Central memory CD4-positive, alpha-beta T cell (primary cell): Measurements from ENCODE around the gene KLHL36.
A peak's percentile ranks its signal among the peaks of the same experiment; 100 is the strongest.

Experiments
- DNase-seq: peaks from one replicate; pipeline ENCODE4 v3.0.0; 2022

KLHL36 gene

DNA sequence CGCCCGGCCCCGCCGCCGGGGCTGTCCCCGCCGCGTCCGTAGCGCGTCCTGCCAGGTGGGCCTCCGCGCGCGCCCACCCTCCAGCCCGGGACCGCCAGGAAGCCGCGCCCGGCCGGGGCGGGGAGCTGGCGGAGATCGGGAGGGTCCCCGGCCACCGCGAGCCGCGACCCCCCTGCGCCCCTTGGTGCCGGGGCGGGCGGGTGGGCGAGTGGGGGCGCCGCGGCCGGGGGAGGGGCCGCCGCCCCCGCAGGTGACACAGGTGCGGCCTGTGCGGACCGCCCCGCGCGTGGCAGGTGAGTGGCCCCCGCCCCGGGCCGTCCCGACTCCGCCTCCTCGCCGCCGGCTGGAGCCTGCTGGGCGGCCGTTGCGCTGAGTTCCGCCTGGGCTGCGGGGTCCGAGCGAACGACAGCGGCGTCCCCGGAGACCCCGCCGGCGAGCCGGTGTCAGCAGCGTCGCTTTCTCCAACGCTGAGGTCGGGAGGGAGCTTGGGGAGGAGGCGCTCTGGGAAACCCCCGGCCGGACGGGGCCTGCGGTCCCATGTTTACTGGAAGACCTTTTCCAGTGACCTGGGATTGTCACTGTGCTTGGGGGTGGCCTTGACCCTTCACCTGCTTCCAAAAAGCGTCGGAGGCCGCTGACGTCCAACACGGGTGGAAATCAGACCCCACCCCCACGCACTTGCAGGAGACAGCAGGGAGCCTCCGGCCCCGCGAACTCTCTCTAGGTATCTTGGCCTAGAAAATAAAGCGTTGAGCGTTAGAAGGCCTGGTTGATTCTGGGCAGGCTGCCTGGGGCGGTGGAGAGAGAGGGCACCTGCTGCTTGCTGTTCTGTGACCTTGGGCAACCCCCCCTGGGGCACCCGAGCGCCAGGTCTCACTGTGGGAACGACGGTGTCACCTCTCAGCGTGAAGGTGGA is 542 bp downstream of the KLHL36 start:
- DNase-seq = peak; percentile 35

DNA sequence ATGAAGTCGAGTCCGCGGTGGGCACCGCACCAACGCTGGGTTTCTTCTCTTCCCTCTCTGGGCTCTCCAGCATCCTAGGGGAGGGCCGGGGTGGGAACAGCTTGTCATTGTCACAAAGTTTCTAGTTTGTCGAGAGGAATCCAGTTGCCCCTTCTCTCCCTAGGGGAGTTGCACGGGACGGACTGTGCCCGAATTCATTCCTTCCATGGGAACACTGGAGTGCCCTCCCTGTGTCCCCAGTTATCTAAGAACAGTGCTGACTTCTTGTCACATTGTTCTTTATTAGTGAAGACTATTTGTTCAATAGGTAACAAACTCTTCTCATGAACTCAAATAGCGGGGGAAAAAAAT is 1.2 kb downstream of the KLHL36 start:
- no peak for DNase-seq

DNA sequence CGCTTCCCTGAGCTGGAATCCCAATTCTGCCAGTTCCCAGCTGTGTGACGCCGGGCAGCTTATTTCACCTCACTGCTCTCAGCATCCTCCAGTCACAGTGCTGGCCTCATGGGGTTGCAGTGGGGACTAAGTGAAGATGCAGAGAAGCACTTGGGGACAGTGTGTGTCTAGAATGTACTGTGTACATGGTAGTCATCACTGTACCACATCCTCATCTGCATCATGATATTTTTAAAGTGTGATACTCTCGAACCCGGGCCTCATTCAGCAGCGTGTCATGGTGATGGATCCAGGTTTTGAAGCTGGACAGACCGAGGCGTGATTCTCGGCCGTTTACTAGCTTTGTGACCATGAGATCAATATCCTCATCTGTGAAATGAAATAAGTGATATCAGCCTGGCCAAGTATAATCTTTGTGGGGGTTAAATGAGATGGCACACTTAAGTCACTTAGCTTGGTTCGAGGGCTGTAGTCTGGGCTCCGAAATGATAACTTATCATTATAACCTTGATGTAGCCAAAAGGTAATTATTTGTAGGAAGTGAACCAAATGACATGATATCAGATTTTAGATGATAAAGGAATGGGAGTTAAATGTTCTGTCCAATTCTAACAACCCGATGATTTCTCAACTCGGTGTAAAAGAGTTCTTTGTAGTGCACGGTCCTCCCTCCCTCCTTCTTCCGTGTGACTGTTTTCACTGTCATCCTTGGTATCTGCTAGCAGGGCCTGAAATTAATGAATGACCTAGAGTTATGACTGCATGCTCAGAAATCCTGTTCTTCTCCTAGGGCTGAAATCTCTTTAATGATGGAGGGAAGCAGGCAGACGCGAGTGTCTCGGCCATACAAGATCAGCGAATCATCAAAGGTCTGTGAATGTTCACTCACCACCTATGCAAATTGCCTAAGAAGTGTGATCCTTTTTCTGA is 2.0 kb downstream of the KLHL36 start:
- no peak for DNase-seq

DNA sequence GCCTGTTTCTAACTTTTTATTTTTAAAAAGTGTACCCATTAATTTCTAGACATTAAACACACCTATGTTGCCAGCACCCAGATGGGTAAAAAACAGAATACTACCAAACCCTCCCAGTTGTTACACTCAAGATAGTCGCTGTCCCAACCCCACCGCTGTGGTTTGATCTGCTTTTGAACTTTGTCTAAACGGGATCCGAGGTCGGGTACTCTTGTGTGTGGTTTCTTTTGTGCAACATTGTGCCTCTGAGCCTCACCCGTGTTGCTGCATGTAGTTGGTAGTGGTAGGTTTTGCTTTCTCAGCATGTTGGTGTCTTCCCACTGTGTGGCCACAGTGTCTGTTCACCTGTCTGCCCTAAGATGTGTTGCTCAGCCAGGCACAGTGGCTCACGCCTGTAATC is 4.3 kb downstream of the KLHL36 start:
- DNase-seq = peak; percentile 60

DNA sequence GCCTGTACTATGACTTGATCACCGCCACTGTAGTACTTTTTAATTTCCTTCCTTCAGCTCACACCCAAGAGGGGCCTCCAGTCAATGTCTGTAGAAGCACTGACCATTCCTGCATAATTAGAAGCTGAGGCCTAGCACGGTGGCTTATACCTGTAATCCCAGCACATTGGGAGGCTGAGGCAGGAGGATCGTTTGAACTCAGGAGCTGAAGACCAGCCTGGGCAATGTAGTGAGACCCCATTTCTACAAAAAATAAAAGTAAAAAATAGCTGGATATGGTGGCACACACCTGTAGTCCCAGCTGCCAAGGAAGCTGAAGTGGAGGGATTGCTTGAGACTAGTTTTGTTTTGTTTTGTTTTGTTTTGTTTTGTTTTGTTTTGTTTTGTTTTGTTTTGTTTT is 5.9 kb downstream of the KLHL36 start:
- no peak for DNase-seq

DNA sequence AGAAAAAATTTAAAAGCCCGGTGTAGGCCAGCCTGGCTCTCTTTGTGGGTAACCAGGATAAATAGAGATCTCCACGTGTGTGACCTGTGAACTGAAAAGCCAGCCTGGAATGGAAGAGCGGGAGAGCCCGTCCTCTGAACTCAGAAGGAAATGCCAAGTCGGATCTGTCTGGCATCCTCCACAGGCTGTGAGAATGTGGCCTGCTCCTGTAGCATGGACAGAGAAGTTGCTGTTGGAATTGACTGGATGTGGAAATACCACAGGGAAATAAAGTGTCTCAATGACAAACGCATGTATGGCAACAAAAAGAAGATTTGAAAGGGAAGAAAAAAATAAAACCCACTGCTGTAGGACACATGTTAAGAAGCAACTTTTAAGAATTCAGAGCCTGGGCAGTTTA is 6.7 kb downstream of the KLHL36 start:
- DNase-seq = no peak

DNA sequence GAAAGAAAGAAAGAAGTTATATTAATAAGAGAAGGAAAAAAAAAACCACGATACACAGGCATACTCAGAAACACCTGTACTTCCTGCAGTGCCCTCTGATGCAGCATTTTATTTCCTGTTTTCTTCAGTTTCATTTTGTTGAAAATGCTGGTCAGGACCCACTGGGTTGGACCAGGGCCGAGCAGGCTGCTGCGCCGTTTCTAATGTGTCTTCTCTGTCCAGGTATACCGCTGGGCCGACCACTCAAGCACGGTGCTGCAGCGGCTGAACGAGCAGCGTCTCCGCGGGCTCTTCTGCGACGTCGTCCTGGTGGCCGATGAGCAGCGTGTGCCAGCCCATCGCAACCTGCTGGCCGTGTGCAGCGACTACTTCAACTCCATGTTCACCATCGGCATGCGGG is 8.3 kb downstream of the KLHL36 start:
- DNase-seq = no peak

DNA sequence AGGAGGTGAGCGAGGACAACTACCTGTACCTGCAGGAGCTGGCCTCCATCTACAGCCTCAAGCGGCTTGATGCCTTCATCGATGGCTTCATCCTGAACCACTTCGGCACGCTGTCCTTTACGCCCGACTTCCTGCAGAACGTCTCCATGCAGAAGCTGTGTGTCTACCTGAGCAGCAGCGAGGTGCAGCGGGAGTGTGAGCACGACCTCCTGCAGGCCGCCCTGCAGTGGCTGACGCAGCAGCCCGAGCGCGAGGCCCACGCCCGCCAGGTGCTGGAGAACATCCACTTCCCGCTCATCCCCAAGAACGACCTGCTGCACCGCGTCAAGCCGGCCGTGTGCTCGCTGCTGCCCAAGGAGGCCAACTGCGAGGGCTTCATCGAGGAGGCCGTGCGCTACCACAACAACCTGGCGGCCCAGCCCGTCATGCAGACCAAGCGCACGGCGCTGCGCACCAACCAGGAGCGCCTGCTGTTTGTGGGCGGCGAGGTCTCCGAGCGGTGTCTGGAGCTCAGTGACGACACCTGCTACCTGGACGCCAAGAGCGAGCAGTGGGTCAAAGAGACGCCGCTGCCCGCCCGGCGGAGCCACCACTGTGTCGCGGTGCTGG is 9.0 kb downstream of the KLHL36 start:
- DNase-seq = no peak

DNA sequence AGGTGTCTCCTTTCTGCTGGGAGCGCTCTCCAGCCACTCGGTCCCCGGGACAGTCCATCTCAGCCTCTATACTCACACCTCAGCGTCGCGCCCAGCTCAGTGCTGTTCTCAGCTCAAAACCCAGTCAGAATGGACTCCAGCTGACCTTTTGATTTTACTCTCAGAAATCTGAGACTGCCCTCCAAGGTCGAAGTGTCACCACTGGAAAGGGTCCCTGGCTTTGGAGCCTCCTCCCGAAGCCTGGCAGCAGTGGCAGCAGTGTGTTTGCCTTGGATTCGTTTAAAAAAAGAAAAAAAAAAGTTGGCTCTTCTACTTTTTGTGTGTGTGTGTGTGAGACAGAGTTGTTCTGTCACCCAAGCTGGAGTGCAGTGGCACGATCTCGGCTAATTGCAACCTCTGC is 10.4 kb downstream of the KLHL36 start:
- no peak for DNase-seq

DNA sequence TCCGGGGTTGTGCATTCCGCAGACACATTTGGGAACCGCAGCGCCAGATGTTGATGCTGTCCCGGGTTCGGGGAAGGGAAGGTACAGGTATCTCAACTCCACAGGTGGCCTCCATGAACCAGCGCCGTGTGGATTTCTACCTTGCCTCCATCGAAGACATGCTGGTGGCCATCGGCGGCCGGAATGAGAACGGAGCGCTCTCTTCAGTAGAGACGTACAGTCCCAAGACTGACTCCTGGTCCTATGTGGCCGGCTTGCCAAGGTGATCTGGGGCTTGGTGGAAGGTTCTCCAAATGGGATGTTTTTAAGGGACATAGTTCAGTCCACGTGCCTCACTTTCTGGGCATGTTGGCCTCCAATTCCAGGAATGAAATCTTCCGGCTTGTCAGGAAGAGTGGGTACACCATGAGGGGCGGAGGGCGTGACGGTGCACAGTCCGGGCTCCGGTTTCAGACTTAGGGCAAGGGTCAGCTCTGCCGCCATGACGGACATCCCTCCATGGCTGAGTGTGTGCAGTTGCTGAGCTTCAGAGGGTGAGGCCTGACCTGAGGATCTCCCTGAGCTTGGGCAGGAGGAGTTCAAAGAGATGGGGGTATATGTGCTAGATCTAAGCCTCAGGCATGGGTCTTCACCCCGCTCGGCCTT is 11.5 kb downstream of the KLHL36 start:
- DNase-seq = no peak

DNA sequence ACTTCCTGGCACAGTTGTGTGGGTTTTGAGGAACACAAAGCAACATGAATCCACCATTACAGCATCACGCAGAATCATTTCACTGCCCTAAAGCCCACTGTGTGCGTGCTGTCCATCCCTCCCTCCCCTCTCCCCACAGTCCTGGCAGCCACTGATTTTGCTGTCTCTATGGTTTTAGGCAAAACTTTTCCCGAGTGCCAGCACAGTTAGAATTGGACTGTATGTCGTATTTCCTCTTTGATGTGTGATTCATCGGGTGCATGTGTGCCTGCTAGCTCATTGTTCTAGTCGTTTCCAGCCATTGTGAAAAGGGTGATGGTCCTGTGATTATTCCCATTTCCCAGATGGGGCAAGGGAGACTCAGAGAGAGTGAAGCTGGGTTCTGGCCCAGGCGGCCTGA is 12.7 kb downstream of the KLHL36 start:
- DNase-seq = no peak

DNA sequence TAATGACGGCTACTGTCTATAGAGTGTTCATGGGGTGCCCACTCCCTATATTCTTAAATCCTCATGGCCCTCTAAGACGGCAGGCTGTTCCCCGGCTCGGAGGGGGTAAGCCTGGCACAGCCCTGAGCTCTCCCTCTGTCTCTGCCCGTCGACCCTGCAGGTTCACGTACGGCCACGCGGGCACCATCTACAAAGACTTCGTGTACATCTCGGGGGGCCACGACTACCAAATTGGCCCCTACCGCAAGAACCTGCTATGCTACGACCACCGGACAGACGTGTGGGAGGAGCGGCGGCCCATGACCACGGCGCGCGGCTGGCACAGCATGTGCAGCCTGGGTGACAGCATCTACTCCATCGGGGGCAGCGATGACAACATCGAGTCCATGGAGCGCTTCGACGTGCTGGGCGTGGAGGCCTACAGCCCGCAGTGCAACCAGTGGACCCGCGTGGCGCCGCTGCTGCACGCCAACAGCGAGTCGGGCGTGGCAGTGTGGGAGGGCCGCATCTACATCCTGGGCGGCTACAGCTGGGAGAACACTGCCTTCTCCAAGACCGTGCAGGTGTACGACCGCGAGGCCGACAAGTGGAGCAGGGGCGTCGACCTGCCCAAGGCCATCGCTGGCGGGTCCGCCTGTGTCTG is 13.2 kb downstream of the KLHL36 start:
- DNase-seq = no peak

DNA sequence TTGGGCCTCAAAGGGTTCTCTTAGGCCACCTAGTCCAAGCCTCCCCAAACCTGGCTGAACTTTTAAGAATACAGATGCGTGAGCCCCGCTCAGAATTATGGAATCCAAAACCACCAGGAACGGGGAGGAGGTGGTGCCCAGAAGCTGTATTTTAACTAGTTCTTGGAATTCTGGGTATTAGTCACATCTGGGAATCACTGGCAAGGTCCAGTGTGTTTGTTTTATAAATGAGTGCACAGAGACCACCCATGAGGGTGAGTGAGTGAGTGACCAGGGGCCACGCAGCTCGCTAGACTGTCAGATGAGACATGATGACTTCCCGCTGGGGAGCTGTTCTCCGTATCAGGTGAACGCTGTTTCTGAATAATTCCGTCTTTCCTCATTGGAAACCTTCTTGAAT is 14.2 kb downstream of the KLHL36 start:
- DNase-seq = no peak

DNA sequence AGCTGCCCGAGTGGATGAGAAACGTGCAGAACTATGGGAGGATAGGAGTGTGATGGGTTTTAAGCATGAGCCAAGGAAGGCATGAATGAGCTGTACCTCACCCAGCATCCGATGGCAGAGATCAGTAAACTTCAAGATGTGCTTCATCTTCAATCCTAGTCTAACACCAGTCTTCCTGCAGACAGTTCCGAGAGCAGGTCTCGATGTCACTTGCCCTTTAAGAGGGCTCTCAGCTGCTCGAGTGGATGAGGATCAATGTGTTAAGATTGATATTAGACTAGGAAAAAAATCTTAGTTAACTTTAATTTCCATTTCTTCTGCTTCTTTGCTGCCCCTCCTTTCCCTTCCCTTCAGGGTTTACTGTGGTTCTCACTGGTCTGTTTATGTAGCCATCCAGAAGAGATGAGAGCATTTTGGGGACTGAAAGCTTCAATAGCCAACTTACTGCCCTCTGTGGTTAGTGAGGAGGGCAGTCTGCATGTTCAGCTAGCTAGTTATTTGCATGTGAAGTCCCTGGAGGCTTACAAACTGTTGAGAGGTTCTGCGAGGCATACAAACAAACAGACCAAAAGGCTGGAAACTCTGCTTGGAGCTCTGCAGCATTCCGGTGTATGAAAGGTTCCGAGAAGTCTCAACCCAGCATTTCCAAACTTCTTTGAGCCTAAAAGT is 15.3 kb downstream of the KLHL36 start:
- no peak for DNase-seq

DNA sequence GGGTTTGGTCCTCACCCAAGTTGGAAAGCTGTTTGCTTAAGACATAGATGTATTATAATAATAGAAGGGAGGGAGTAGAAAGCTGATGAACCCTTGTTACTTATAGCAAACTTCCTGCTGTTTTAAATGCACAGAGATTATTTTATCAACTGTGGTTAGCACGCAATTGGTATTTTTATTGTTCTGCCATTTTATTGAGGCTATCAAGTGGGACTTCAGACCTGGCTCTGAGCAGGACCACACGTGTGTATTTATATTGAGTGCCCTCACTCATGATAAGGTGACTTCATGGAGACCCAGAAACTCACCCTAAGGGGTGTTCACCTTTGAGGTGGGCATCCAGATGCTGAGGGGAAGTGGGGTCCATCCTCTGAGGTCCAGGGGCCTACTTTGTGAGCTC is 17.0 kb downstream of the KLHL36 start:
- no peak for DNase-seq

DNA sequence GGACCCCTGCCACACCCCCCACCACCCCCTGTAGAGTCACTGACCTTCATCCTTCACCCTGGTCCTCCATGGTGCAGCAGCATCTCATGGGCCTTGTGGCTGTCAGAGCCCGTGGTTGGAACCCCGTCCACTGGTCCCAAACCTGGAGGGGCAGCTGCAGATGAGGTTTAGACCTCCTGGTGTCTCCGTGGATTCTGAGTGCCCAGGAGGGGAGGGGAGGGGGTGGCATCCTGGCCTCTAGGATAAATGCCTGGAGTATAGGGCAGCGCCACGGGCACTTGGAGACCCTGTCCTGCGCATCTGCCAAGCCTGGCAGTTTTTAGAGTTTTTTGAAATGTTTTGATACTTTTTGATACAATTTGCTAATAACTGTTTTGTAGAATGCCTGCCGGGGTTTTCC is 17.5 kb downstream of the KLHL36 start:
- no peak for DNase-seq

DNA sequence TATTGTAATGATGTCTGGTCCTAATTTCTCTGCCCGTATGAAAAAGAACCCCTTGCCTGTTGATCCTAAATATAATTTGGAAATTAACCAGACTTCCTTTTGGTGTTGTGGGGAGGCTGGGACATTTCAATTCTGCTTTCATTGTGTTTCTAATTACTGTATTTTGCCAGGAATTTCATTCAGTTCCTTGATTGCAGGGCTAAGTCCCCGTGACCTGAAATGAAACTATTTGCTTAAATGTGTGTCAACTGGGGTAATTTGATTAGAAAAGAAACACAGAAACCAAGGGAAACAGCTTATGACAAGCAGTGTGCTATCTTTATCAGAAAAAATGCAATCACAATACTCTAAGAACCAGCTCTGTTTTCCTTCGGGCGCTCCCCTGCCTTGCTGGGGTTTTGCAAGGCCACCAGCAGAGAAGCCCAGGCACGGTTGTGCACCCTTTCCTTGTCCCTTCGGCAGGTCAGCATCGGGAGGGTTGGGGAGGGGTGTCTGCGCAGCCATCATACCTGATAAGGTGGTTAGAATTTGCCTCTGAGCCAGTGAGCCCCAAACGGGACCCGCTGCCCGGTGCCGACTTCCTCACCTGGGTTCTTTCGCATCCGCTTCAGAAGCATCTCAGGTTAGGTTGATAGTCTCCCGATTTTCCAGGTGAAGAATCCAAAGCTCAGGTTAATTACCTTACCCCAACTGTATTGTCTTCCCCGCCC is 19.4 kb downstream of the KLHL36 start:
- DNase-seq = no peak

DNA sequence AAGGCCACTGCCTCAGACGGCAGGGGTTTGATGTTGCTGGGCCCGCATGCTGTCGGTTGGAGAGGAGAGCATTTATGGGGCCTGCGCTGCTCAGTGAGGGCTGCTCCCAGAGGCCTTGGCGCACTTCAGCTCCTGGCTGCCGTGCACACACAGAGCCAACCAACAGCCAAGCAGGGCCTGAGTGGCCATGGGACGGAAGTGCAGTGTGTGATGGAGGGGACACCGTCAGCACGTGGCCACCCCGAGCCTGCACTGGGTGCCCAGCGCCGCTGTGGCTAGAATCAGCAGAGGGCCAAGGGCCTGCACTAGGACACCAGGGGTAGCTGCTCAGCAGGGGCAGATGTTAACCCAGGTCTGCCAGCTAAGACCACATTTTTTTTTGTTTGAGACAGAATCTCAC is 21.8 kb downstream of the KLHL36 start:
- DNase-seq = no peak

DNA sequence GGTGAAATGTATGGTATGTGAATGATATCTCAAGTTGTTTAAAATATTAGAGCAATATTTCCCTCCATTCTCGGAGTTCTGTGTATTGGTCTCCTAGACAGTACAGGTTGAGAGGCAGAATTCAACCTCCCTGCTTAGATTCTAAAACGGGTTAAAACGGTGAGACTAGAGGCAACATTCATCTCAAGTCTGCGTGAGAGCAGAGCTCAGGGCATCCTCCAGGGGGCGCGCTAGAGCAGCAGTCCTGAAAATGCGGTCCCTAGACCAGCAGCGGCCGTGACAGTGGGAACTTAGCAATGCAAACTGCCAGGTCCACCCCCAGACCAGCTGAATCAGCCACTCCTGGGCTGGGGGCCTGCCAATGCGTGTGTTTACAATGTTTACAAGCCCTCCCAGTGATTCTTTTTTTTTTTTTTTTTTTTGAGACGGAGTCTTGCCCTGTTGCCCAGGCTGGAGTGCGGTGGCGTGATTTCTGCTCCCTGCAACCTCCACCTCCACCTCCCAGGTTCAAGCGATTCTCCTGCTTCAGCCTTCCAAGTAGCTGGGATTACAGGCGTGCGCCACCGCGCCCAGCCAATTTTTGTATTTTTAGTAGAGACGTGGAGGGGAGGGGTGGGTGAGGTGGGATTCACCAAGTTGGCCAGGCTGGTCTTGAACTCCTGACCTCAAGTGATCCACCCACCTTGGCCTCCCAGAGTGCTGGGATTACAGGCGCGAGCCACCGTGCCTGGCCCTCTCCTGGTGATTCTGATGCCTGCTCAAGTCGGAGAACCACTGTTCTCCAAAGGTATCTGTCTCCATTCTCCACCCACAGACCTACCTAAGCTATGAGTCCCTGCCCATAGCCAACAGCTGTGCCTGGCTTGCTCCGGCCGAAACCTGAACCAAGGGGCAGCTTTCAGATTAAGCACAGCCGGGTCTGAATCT is 24.2 kb downstream of the KLHL36 start:
- peak; percentile 67 for DNase-seq

DNA sequence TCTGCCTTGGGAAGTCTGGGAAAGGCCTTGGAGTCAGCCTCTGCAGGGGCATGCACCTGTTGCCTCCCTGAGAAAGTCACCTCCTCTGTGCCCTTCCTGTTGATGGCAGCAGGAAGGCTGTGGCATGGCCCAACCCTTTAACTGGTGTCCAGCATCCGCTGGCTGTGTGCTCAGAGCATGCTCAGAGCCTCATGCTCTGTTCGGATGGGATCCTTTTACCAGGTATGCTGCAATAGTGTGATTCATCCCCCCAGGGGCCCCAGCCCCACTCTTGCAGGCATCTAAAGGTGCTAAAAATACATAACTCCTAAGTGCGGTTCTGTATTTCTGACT is 24.9 kb downstream of the KLHL36 start:
- no peak for DNase-seq
